Left lung (tissue), 10 donors: ENCODE measurements around the gene SLC49A4. TPM values are rescaled to one million over a fixed set of nuclear protein-coding genes. Genes with fewer than 3 reads are reported as not detected.

Experiments
- ATAC-seq: fragments of 200-7000 bp; cut with Tn5 transposase; one replicate; pipeline ENCODE4 v1.9.1; 2020; ENCODE audit warnings: moderate library complexity
- DNase-seq, 4 donors: peaks; one replicate each; pipeline ENCODE4 v3.0.0-alpha.2; 2013 to 2020
- H3K27ac ChIP-seq, 2 donors: fragments of 200-600 bp; sonication (generic) in 1 of 2; one replicate each; pipeline versions ENCODE4 v1.5.0 to v1.8.0; 2020 to 2021
- H3K27me3 ChIP-seq, 2 donors: fragments of 200-600 bp; sonication (generic) in 1 of 2; one replicate each; pipeline versions ENCODE4 v1.5.0 to v1.8.0; 2020 to 2021
- H3K36me3 ChIP-seq, 2 donors: fragments of 200-600 bp; sonication (generic) in 1 of 2; one replicate each; pipeline versions ENCODE4 v1.5.0 to v1.8.0; 2020 to 2021
- H3K4me1 ChIP-seq, 2 donors: fragments of 200-600 bp; one replicate each; pipeline ENCODE4 v1.8.0; 2021
- H3K4me3 ChIP-seq, 2 donors: fragments of 200-600 bp; sonication (generic) in 1 of 2; one replicate each; pipeline versions ENCODE4 v1.5.0 to v1.8.0; 2020 to 2021; ENCODE audit warnings: mild to moderate bottlenecking in 1 of 2
- H3K9me3 ChIP-seq, 2 donors: fragments of 200-600 bp; sonication (generic) in 1 of 2; one replicate each; pipeline versions ENCODE4 v1.5.0 to v1.8.0; 2020 to 2021
- intact Hi-C, 2 donors: fragments of 100-400 bp; cut with DNase I; formaldehyde crosslinking; loops; one replicate each; pipeline versions ENCODE4 v1.11.2 to v1.14.2; 2022
- polyA plus RNA-seq, 6 donors: library from polyadenylated mRNA; unstranded; fragments of 120-200 nt; gene quantifications; one replicate each; pipeline ENCODE4 v1.2.1, GENCODE V29; 2013; ENCODE audit not compliant: insufficient read length in 6 of 6
- total RNA-seq, 2 donors: library from RNA; stranded (reverse); fragmentation: NEBNext Ultra II Directional; extraction: Animal tissue kit (Norgen Biotek cat#: 25700); gene quantifications; one replicate each; pipeline ENCODE4 v1.2.1, GENCODE V29; 2021
- TF ChIP-seq, protein P1 (sequence below), 2 donors: fragments of 200-600 bp; sonication (generic) in 1 of 2; IDR thresholded peaks; one replicate each; pipeline versions ENCODE4 v1.5.0 to v1.8.0; 2021; ENCODE audit warnings: antibody characterized with exemption in 2 of 2
- donor health status: DM: no; HTN: yes; CAD: no.
- donor health status: DM: no; HTN: no; CAD: no.

Gene SLC49A4
- total and polyA plus RNA-seq, 8 donors: 9.6 to 19.2 (median 10.9) TPM

DNA sequence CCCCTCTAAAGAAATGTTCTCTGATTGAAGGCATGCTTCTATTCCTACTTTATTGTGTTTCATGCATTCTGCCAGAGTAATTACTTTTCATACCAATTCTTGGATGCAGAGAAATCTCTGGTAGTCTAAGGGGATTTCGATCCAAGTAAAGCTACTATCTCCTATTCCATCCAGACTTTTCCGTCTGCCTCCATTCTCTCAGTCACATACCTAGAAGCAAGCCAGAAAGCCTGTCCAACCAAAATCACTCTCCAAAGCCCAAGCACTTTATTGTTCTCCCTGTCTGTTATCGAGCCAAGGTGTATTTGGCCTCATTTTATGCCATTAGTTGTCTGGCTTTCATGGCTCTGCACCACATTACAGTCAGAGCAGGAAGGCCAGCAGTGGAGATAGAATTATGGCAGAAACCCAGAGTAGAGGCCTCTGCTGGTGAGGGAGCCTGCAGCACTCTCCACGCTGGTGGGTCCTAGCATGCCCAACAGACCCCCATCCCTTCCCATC is 95.9 kb downstream of the SLC49A4 start:
- Histone ChIP-seq H3K4me1 (no peaks in the 10 kb centered on the region), H3K9me3 (no peaks in the 10 kb centered on the region), H3K27me3 (no peaks in the 10 kb centered on the region), H3K27ac (no peak overlapping the region), H3K4me3 (no peak overlapping the region), H3K36me3 (peaks cover 0 to 5% of the 10 kb centered on the region in 2 donors)
- ATAC-seq (no peak), DNase-seq (no peak)
- intact Hi-C loops: no loop called here
- TF ChIP-seq, protein P1, sequence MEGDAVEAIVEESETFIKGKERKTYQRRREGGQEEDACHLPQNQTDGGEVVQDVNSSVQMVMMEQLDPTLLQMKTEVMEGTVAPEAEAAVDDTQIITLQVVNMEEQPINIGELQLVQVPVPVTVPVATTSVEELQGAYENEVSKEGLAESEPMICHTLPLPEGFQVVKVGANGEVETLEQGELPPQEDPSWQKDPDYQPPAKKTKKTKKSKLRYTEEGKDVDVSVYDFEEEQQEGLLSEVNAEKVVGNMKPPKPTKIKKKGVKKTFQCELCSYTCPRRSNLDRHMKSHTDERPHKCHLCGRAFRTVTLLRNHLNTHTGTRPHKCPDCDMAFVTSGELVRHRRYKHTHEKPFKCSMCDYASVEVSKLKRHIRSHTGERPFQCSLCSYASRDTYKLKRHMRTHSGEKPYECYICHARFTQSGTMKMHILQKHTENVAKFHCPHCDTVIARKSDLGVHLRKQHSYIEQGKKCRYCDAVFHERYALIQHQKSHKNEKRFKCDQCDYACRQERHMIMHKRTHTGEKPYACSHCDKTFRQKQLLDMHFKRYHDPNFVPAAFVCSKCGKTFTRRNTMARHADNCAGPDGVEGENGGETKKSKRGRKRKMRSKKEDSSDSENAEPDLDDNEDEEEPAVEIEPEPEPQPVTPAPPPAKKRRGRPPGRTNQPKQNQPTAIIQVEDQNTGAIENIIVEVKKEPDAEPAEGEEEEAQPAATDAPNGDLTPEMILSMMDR (IDR thresholded peaks at IDR 0.05): no peak

GRCh38 chr3:122892118-122892960 is 97.5 kb downstream of the SLC49A4 start:
- no peak overlapping the region for H3K27ac ChIP-seq
- no peaks in the 10 kb centered on the region for H3K27me3 ChIP-seq
- TF ChIP-seq, protein P1 (IDR thresholded peaks at IDR 0.05): no peak
- no peaks in the 10 kb centered on the region for H3K9me3 ChIP-seq
- H3K4me3 ChIP-seq: no peak overlapping the region
- H3K4me1 ChIP-seq: no peaks in the 10 kb centered on the region
- no peak for DNase-seq
- no peaks in the 10 kb centered on the region for H3K36me3 ChIP-seq
- no peak for ATAC-seq
- intact Hi-C loops: no loop called here

DNA sequence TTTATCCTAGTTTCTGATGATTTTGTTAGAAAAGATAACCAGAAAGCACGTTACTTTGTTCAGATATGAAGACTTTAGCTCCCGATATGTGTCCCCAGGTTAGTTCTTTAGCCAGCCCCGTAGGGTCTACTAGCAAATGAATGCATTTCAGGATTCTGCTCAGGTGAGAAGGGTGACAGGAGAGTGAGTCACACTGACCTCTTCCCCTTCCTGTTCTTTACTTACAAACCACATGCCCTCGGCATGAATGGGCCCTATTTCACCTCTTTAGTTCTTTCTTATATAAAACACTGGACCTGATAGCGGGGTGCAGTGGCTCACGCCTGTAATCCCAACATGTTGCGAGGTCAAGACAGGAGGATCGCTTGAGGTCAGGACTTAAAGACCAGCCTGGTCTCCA is 98.4 kb downstream of the SLC49A4 start:
- DNase-seq (no peak), ATAC-seq (no peak)
- H3K27ac ChIP-seq: no peak overlapping the region
- H3K27me3 ChIP-seq: peaks cover 0 to 1% of the 10 kb centered on the region in 2 donors
- no peaks in the 10 kb centered on the region for H3K36me3 ChIP-seq
- H3K4me1 ChIP-seq: no peaks in the 10 kb centered on the region
- H3K4me3 ChIP-seq: no peak overlapping the region
- intact Hi-C loops: no loop called here
- TF ChIP-seq, protein P1 (IDR thresholded peaks at IDR 0.05): no peak
- H3K9me3 ChIP-seq: no peaks in the 10 kb centered on the region

DNA sequence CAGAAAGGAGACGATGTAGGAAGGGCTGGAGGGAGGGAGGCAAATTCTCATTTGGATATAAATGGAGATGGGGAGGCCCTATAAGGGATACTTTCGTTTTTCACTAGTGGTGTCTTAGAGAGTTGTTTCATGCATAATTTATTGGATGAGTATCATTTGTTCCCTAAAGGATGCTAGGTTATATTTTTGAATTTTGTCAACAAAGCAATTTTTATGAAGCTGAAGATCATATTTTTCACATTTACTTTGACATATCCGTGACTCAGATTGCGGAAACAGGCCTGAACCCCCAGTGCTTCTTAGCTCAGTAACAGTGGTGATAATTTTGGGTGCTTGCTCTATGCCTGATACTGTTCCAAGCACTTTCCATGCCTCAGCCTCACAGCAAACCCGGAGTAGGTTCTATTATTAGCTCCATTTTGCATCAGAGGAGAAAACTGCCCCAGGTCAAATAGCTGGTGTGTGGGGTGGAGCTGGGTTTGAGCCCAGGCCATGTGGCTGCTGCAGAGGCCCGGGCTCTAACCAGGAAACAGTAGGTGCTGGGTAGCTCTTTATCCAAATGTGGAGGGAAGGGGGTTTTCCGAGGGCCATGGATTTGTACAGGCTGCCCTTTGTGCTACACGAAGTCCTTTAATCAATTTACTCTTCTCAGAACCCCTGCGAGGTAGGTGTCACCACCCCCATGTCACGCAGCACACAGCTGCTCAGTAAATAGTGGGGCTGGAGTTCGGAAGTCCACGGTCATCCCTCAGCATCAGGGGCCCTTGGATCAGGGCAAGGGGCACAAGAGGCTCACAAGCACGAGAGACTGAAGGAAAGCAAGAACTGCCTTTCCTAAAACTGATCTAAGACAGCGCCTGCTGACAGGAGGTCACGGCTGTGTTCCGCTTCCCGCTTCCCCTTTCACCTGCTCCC is 99.1 kb downstream of the SLC49A4 start:
- no peak overlapping the region for H3K4me3 ChIP-seq
- H3K4me1 ChIP-seq: no peaks in the 10 kb centered on the region
- no peak for ATAC-seq
- no peaks in the 10 kb centered on the region for H3K36me3 ChIP-seq
- TF ChIP-seq, protein P1 (IDR thresholded peaks at IDR 0.05): no peak
- intact Hi-C loops: no loop called here
- H3K27ac ChIP-seq: no peak overlapping the region
- H3K27me3 ChIP-seq: peaks cover 0 to 8% of the 10 kb centered on the region in 2 donors
- DNase-seq: no peak
- H3K9me3 ChIP-seq: no peaks in the 10 kb centered on the region

GRCh38 chr3:122898298-122898697 is 103.4 kb downstream of the SLC49A4 start:
- Histone ChIP-seq H3K27ac (no peak overlapping the region), H3K9me3 (no peaks in the 10 kb centered on the region), H3K4me3 (no peak overlapping the region), H3K4me1 (no peaks in the 10 kb centered on the region), H3K36me3 (no peaks in the 10 kb centered on the region), H3K27me3 (peaks cover 0 to 8% of the 10 kb centered on the region in 2 donors)
- DNase-seq (no peak), ATAC-seq (no peak)
- TF ChIP-seq, protein P1 (IDR thresholded peaks at IDR 0.05): no peak
- intact Hi-C loops: no loop called here
